ENCODE measurements around the gene LARP4. TPM values are rescaled to one million over a fixed set of nuclear protein-coding genes. Genes with fewer than 3 reads are reported as not detected.
"Not testable (repeated sequence)": the region's sequence is repeated elsewhere in the genome, so short reads cannot be mapped to it uniquely, and the experiment has no call there.

The LARP4 gene
- polyA plus RNA-seq, 3 donors: 40.5 to 43.1 (median 42.6) TPM

- peak in 1 of 3 donors; percentile 86 for DNase-seq (ENCODE audit: low read depth in 3 of 3, low spot score in 2 of 3)
Observed at GRCh38 chr12:50400104-50400637, 514 bp upstream of the LARP4 start.

GRCh38 chr12:50401500-50402081, 906 bp downstream of the LARP4 start:
- DNase-seq (ENCODE audit: low read depth in 3 of 3, low spot score in 2 of 3): peak in 2 of 3 donors; percentile 27 to 36

GRCh38 chr12:50402264-50403000, 1.7 kb downstream of the LARP4 start:
- DNase-seq (ENCODE audit: low read depth in 3 of 3, low spot score in 2 of 3): no peak

- DNase-seq (ENCODE audit: low read depth in 3 of 3, low spot score in 2 of 3): no peak
Observed at GRCh38 chr12:50403001-50403440, 2.3 kb downstream of the LARP4 start.

- DNase-seq (ENCODE audit: low read depth in 3 of 3, low spot score in 2 of 3): no peak
Observed at GRCh38 chr12:50404307-50404706, 3.6 kb downstream of the LARP4 start.

GRCh38 chr12:50411051-50411660, 10.5 kb downstream of the LARP4 start:
- DNase-seq (ENCODE audit: low read depth in 3 of 3, low spot score in 2 of 3): no peak

GRCh38 chr12:50415899-50416479, 15.3 kb downstream of the LARP4 start:
- DNase-seq (ENCODE audit: low read depth in 3 of 3, low spot score in 2 of 3): no peak

- no peak for DNase-seq (ENCODE audit: low read depth in 3 of 3, low spot score in 2 of 3)
Observed at GRCh38 chr12:50419112-50419909, 18.6 kb downstream of the LARP4 start.

GRCh38 chr12:50422855-50423254, 22.2 kb downstream of the LARP4 start:
- DNase-seq (ENCODE audit: low read depth in 3 of 3, low spot score in 2 of 3): not testable (repeated sequence)

- DNase-seq (ENCODE audit: low read depth in 3 of 3, low spot score in 2 of 3): not testable (repeated sequence)
Observed at GRCh38 chr12:50423342-50423741, 22.7 kb downstream of the LARP4 start.

GRCh38 chr12:50425589-50426258, 25.0 kb downstream of the LARP4 start:
- DNase-seq (ENCODE audit: low read depth in 3 of 3, low spot score in 2 of 3): no peak

GRCh38 chr12:50431656-50432055, 31.0 kb downstream of the LARP4 start:
- DNase-seq (ENCODE audit: low read depth in 3 of 3, low spot score in 2 of 3): not testable (repeated sequence)

- no peak for DNase-seq (ENCODE audit: low read depth in 3 of 3, low spot score in 2 of 3)
Observed at GRCh38 chr12:50440288-50440687, 39.6 kb downstream of the LARP4 start.

- DNase-seq (ENCODE audit: low read depth in 3 of 3, low spot score in 2 of 3): no peak
Observed at GRCh38 chr12:50441763-50442162, 41.1 kb downstream of the LARP4 start.

GRCh38 chr12:50442178-50442908, 41.7 kb downstream of the LARP4 start:
- no peak for DNase-seq (ENCODE audit: low read depth in 3 of 3, low spot score in 2 of 3)

- DNase-seq (ENCODE audit: low read depth in 3 of 3, low spot score in 2 of 3): not testable (repeated sequence)
Observed at GRCh38 chr12:50449671-50450070, 49.0 kb downstream of the LARP4 start.

GRCh38 chr12:50452795-50453194, 52.1 kb downstream of the LARP4 start:
- no peak for DNase-seq (ENCODE audit: low read depth in 3 of 3, low spot score in 2 of 3)

GRCh38 chr12:50453872-50454271, 53.2 kb downstream of the LARP4 start:
- DNase-seq (ENCODE audit: low read depth in 3 of 3, low spot score in 2 of 3): no peak

GRCh38 chr12:50458606-50459005, 57.9 kb downstream of the LARP4 start:
- no peak for DNase-seq (ENCODE audit: low read depth in 3 of 3, low spot score in 2 of 3)
